Transverse colon (tissue), 4 donors: ENCODE measurements around the gene LGR6.

Experiments used
- CTCF ChIP-seq, 5 experiments: fragments of 200-600 bp in 3 of 5; fragments of 450-650 bp in 2 of 5; sonication (generic) in 3 of 5; IDR thresholded peaks; 1 replicate in 2 of 5; 2 replicates in 3 of 5; pipeline ENCODE4 v1.5.1; 2016 to 2017; ENCODE audit warnings: antibody characterized with exemption in 5 of 5, inconsistent platforms in 3 of 5, mild to moderate bottlenecking in 2 of 5, moderate library complexity in 1 of 5
- EP300 ChIP-seq: sonication (generic); formaldehyde crosslinking; IDR thresholded peaks from one replicate; pipeline ENCODE4 v1.6.1; 2017; ENCODE audit warnings: antibody characterized with exemption, low read depth
- POLR2A ChIP-seq: fragments of 450-650 bp; IDR thresholded peaks from one replicate; pipeline ENCODE4 v1.6.1; 2016; ENCODE audit warnings: antibody characterized with exemption, mild to moderate bottlenecking, moderate library complexity
- POLR2AphosphoS5 ChIP-seq, 3 donors: sonication (generic); formaldehyde crosslinking; IDR thresholded peaks; one replicate each; pipeline ENCODE4 v1.6.1; 2016; ENCODE audit warnings: antibody characterized with exemption in 3 of 3

- TF ChIP-seq CTCF (IDR thresholded peaks at IDR 0.05) (peak; percentile 80 to 85 (median 82)), EP300 (no peak), POLR2AphosphoS5 (IDR thresholded peaks at IDR 0.05) (no peak), POLR2A (no peak)
Observed at GRCh38 chr1:202343652-202344349, 150.2 kb downstream of the LGR6 start.
